ENCODE data around the gene F3. TPM values are rescaled to one million over a fixed set of nuclear protein-coding genes. Genes with fewer than 3 reads are reported as not detected.

The F3 gene
- total RNA-seq = 5.8 and 7.4 TPM in 2 replicates

DNA sequence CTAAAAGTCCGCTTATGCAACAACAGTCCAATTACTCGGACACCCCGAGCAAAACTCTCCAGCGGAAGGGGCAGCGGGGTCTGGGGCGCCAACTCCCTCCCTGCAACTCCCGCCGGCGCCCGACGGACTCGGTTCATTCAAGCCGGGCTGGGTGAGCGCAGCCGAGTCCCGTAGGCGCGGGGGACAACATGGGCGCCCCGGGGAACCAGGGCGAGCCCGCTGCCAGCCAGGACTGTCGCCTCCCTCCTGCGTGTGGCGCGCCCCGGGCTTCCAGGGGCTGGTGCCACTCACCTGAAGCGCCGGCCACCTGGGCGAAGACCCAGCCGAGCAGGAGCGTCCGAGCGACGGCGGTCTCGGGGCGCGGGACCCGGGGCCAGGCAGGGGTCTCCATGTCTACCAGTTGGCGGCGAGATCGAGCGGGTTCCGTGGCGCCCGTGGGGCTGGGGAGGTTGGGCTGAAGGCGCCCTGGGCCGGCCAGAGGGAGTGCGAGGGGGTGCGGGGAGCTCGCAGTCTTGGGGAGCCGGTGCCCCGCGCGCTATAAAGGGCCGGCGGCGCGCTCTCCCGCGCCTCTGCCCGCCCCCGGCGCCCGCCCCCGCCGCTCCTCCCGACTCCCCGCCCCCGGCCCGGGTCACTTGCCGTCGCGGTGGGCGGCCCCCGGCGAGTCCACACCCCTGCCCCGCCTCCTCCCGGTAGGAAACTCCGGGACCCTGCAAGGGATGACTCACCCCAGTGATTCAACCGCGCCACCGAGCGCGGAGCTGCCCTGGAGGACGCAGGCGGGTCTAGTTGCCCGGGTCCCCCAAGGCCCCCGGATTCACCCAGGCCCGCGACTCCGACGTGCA, at the start of gene F3:
F3 (minus strand) TSS at position 514 of the 842 bp plus-strand sequence; CDS start at position 391, 123 bp downstream.
- Histone ChIP-seq H3K27ac (ENCODE audit: low read depth, low read length) (peak within 1 kb of the TSS; percentile 55), H3K9me3 (ENCODE audit: low read depth, low read length) (no peaks in the 10 kb centered on the region), H3K79me2 (ENCODE audit: insufficient read depth, low read length) (no peaks in the 10 kb centered on the region), H3K4me1 (ENCODE audit: insufficient read depth, low read length) (peaks cover 35% of the 10 kb centered on the region), H2AFZ (ENCODE audit: low read length) (peak within 1 kb of the TSS; percentile 61), H3K27me3 (ENCODE audit: insufficient read depth, low read length) (peaks cover 8% of the 10 kb centered on the region), H3K4me3 (ENCODE audit: insufficient read depth, low read length) (peak within 1 kb of the TSS; percentile 70), H3K4me2 (ENCODE audit: insufficient read depth, low read length) (peak within 1 kb of the TSS; percentile 87), H3K36me3 (ENCODE audit: insufficient read depth, low read length) (no peaks in the 10 kb centered on the region), H4K20me1 (ENCODE audit: insufficient read depth, low read length) (peaks cover 4% of the 10 kb centered on the region)
- TF ChIP-seq, protein P1, sequence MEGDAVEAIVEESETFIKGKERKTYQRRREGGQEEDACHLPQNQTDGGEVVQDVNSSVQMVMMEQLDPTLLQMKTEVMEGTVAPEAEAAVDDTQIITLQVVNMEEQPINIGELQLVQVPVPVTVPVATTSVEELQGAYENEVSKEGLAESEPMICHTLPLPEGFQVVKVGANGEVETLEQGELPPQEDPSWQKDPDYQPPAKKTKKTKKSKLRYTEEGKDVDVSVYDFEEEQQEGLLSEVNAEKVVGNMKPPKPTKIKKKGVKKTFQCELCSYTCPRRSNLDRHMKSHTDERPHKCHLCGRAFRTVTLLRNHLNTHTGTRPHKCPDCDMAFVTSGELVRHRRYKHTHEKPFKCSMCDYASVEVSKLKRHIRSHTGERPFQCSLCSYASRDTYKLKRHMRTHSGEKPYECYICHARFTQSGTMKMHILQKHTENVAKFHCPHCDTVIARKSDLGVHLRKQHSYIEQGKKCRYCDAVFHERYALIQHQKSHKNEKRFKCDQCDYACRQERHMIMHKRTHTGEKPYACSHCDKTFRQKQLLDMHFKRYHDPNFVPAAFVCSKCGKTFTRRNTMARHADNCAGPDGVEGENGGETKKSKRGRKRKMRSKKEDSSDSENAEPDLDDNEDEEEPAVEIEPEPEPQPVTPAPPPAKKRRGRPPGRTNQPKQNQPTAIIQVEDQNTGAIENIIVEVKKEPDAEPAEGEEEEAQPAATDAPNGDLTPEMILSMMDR (IDR thresholded peaks at IDR 0.05; ENCODE audit: extremely low read depth, low read depth, low read length) = no peak
- peak; percentile 94 for DNase-seq (ENCODE audit: insufficient read length, low spot score, missing footprints)

DNA sequence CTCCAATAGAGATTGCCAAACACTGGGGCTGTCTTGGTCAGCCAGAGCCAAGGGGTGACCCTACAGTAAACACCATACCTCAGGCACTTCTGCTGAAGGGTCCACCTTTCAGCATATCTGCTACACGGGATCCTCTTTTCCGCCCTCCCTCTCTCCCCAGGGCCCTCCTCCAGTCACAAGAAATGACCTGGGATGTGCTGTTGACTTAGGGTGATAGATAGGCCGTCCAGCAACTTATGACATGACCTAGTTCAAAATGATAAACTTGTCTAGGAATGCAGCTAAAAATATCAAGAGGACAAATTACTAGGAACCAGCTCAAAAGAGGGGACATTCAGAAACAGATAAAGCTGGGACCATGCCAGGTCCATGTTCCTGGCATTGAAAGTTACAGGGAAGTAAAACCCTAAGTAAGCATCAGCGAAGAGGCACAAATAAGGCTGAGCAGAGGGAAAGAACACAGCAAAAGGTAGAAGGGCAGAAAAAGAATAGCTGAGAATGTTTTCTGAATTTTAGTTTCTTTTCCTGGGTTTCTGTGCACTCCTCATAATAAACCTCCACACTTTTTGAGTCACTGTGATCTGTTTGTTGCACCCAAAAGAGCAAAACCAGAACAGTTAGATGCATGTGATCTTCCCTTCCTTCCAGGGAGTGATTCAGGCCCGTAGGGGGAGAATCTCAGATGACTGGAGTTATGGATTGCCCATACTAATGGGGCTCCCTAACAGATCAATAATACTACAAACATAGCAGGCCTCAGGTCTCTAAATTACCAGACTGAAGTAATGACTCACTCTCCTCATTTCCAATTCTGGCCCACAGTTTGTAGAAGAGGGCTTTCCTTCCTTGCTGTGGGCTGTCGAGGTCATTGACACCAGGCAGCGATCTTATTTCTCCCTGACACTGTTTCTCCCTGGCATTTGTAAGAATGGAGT, 48.9 kb upstream of the F3 start:
- TF ChIP-seq, protein P1 (IDR thresholded peaks at IDR 0.05; ENCODE audit: extremely low read depth, low read depth, low read length) = no peak
- Histone ChIP-seq H3K36me3 (ENCODE audit: insufficient read depth, low read length) (no peaks in the 10 kb centered on the region), H3K79me2 (ENCODE audit: insufficient read depth, low read length) (no peaks in the 10 kb centered on the region), H3K4me3 (ENCODE audit: insufficient read depth, low read length) (no peak overlapping the region), H3K4me2 (ENCODE audit: insufficient read depth, low read length) (no peak overlapping the region), H2AFZ (ENCODE audit: low read length) (no peak overlapping the region), H3K27me3 (ENCODE audit: insufficient read depth, low read length) (peaks cover 18% of the 10 kb centered on the region), H3K27ac (ENCODE audit: low read depth, low read length) (no peak overlapping the region), H4K20me1 (ENCODE audit: insufficient read depth, low read length) (no peaks in the 10 kb centered on the region), H3K4me1 (ENCODE audit: insufficient read depth, low read length) (no peaks in the 10 kb centered on the region), H3K9me3 (ENCODE audit: low read depth, low read length) (no peaks in the 10 kb centered on the region)
- no peak for DNase-seq (ENCODE audit: insufficient read length, low spot score, missing footprints)

DNA sequence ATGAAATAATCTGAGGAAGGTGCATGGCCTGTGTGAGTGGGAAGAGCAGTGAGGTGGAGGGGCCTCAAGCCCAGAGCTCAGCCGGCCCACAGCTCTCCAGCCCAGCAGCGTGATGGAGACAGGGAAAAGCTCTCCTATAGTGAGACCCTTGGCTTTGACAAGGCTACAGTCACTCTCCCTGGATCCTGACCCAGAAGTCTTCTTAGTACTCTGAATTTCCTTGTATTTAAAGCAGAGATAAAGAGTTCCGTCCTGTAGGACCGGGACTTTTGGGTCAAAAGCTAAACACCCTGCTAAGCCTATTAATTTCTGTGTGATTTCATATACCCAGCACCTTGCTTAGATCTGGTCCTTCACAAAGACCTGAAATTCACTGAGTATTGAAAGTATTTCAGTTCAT, 48.2 kb upstream of the F3 start:
- H3K4me1 ChIP-seq (ENCODE audit: insufficient read depth, low read length) = no peaks in the 10 kb centered on the region
- H3K4me3 ChIP-seq (ENCODE audit: insufficient read depth, low read length) = no peak overlapping the region
- H3K27me3 ChIP-seq (ENCODE audit: insufficient read depth, low read length) = peaks cover 24% of the 10 kb centered on the region
- H2AFZ ChIP-seq (ENCODE audit: low read length) = no peak overlapping the region
- H3K27ac ChIP-seq (ENCODE audit: low read depth, low read length) = no peak overlapping the region
- TF ChIP-seq, protein P1 (IDR thresholded peaks at IDR 0.05; ENCODE audit: extremely low read depth, low read depth, low read length) = no peak
- DNase-seq (ENCODE audit: insufficient read length, low spot score, missing footprints) = no peak
- no peaks in the 10 kb centered on the region for H3K9me3 ChIP-seq (ENCODE audit: low read depth, low read length)
- no peaks in the 10 kb centered on the region for H3K79me2 ChIP-seq (ENCODE audit: insufficient read depth, low read length)
- H4K20me1 ChIP-seq (ENCODE audit: insufficient read depth, low read length) = no peaks in the 10 kb centered on the region
- no peaks in the 10 kb centered on the region for H3K36me3 ChIP-seq (ENCODE audit: insufficient read depth, low read length)
- no peak overlapping the region for H3K4me2 ChIP-seq (ENCODE audit: insufficient read depth, low read length)
